ENCODE measurements around the gene PICALM. TPM values are rescaled to one million over a fixed set of nuclear protein-coding genes. Genes with fewer than 3 reads are reported as not detected.
A peak's percentile ranks its signal among the peaks of the same experiment; 100 is the strongest.

PICALM gene
- total and polyA plus RNA-seq, 12 donors, result 33.9 to 217 (median 116) TPM

- Histone ChIP-seq H3K36me3 (replicated peaks in 1 of 2) (no peaks in the 10 kb centered on the region), H3K4me3 (no peak overlapping the region), H3K4me1 (replicated peaks in 1 of 2) (peaks cover 10 to 66% of the 10 kb centered on the region in 2 donors), H3K27ac (peak overlapping the region in 1 of 5 donors; percentile 7), H3K27me3 (no peaks in the 10 kb centered on the region), H3K9me3 (replicated peaks in 1 of 3) (no peaks in the 10 kb centered on the region)
- intact Hi-C loops (cut with DNase I), result no loop called here
- TF ChIP-seq POLR2A (IDR thresholded peaks at IDR 0.05), result no peak
- TF ChIP-seq, protein P1, sequence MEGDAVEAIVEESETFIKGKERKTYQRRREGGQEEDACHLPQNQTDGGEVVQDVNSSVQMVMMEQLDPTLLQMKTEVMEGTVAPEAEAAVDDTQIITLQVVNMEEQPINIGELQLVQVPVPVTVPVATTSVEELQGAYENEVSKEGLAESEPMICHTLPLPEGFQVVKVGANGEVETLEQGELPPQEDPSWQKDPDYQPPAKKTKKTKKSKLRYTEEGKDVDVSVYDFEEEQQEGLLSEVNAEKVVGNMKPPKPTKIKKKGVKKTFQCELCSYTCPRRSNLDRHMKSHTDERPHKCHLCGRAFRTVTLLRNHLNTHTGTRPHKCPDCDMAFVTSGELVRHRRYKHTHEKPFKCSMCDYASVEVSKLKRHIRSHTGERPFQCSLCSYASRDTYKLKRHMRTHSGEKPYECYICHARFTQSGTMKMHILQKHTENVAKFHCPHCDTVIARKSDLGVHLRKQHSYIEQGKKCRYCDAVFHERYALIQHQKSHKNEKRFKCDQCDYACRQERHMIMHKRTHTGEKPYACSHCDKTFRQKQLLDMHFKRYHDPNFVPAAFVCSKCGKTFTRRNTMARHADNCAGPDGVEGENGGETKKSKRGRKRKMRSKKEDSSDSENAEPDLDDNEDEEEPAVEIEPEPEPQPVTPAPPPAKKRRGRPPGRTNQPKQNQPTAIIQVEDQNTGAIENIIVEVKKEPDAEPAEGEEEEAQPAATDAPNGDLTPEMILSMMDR (IDR thresholded peaks at IDR 0.05), result no peak
- DNase-seq, result no peak
These were observed 10.5 kb downstream of the PICALM start for GRCh38 chr11:86058360-86058759.

- DNase-seq, result no peak
- intact Hi-C loops (cut with DNase I), result no loop called here
- Histone ChIP-seq H3K9me3 (replicated peaks in 1 of 3) (no peaks in the 10 kb centered on the region), H3K4me3 (no peak overlapping the region), H3K4me1 (replicated peaks in 1 of 2) (peaks cover 10 to 65% of the 10 kb centered on the region in 2 donors), H3K27ac (no peak overlapping the region), H3K36me3 (replicated peaks in 1 of 2) (no peaks in the 10 kb centered on the region), H3K27me3 (no peaks in the 10 kb centered on the region)
- WGBS, 4 donors, result 85 to 93% (median 89%) methylated on average over 1 of the region's 1 CpG
- TF ChIP-seq, protein P1 (IDR thresholded peaks at IDR 0.05), result no peak
- no peak for TF ChIP-seq POLR2A (IDR thresholded peaks at IDR 0.05)
These were observed 12.5 kb downstream of the PICALM start for GRCh38 chr11:86056351-86056854.

GRCh38 chr11:86052693-86053641 is 15.9 kb downstream of the PICALM start:
- TF ChIP-seq, protein P1 (IDR thresholded peaks at IDR 0.05), result no peak
- TF ChIP-seq POLR2A (IDR thresholded peaks at IDR 0.05), result no peak
- Histone ChIP-seq H3K4me3 (no peak overlapping the region), H3K4me1 (replicated peaks in 1 of 2) (peaks cover 10 to 60% of the 10 kb centered on the region in 2 donors), H3K27ac (peak overlapping the region in 1 of 5 donors; percentile 12), H3K36me3 (replicated peaks in 1 of 2) (no peaks in the 10 kb centered on the region), H3K27me3 (no peaks in the 10 kb centered on the region), H3K9me3 (replicated peaks in 1 of 3) (no peaks in the 10 kb centered on the region)
- WGBS, 4 donors, result 69 to 80% (median 76%) methylated on average over 10 of the region's 10 CpGs
- intact Hi-C loops (cut with DNase I), result no loop called here
- peak in 2 of 7 donors; percentile 23 to 33 for DNase-seq

- Histone ChIP-seq H3K4me3 (no peak overlapping the region), H3K27me3 (no peaks in the 10 kb centered on the region), H3K4me1 (replicated peaks in 1 of 2) (peaks cover 10 to 77% of the 10 kb centered on the region in 2 donors), H3K9me3 (replicated peaks in 1 of 3) (no peaks in the 10 kb centered on the region), H3K27ac (no peak overlapping the region), H3K36me3 (replicated peaks in 1 of 2) (no peaks in the 10 kb centered on the region)
- DNase-seq, result no peak
- TF ChIP-seq POLR2A (IDR thresholded peaks at IDR 0.05), result no peak
- TF ChIP-seq, protein P1 (IDR thresholded peaks at IDR 0.05), result no peak
- intact Hi-C loops (cut with DNase I), result no loop called here
These were observed 18.6 kb downstream of the PICALM start for GRCh38 chr11:86050196-86050709.

All from adrenal gland (tissue), 12 donors.